HG03175 (cell line): ENCODE data around the gene SDHB.

Experiments
- ATAC-seq: cut with Tn5 transposase; IDR thresholded peaks from one replicate; pipeline ENCODE4 v1.9.1; 2021; ENCODE audit warnings: mild to moderate bottlenecking, moderate library complexity; ENCODE audit not compliant: unreplicated experiment

The SDHB gene

DNA sequence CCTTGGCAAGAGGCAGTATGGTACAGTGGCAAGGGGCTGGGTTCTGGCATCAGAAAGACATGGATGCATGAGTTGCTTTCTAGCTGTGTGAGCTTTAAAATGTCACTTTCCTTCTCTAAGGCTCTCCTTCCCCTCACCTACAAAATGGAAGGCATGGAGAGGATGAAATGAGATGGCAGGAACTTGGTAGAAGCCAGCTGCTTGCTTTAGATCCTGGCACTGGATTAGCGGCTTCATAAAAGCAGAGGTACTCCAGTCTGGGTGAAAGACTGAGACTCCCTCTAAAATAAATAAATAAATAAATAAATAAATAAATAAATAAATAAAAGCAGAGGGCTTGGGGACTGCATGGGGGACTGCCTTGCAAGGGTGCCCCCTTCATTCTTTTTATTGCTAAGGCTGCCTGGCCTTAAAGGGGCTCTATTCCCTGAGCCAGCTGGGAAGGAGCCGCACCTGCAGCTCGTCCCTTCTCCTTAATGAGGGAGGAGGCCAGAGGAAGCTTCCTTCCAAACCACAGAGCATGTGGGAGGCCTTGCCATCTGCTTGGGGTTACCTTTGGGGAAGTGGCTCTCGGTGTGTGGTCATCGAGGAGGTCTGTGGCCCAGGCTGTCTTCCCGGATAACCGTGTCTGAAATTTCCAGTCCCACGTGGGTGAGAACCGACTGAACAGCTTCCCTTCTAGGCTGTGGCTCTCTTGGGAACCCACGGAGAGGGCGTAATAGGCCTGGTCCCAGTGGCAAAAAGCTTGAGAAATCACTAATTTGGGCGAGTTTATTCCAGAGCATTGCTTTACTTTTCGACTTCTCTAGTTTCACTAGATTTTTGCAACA is 40.1 kb downstream of the SDHB start:
- no peak for ATAC-seq

GRCh38 chr1:17012775-17013490 is 40.9 kb downstream of the SDHB start:
- ATAC-seq: no peak

DNA sequence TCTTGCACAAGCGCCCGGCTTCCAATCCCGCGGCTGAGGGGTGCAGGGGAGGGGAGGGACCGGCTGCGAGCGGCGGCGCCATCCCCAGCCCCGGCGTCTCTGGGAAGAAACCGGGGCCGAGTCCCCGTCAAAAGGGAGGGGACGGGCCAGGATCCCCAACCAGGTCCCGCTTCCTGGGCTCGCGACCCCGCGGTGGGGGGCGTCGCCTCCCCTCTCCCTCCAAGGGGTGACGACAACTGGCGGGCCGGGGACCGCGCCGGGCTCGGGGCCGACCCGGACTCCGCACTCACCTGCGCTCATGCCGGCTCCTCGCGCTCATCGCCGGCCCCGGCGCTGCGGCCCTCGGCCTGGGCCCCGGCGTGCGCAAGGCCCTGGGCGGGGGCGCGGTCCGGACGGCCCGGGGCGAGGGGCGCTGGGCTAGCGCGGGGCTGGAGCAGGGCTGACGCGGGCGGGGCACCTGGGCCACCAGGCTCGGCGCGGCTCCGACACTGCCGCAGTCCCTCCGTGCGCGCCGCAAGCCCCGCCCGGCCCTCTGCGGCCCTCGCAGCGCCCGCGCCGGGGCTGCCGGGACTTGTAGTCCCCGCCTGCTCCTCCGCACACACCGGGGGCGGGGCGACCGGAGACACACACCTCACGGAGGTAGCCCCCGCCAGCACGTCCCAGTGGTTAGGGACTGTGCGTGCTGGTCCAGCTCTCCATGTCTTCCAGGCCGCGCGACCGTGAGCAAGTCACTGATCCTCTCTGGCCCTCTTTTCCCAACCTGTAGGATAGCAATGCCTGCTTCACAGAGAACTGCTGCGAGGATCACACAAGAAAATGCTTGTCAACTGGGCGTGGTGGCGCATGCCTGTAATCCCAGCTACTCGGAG is 42.2 kb downstream of the SDHB start, which contains the start of gene ATP13A2:
TSS of gene ATP13A2 (minus strand) at position 490 of the 869 bp plus-strand sequence. CDS start at position 300, 190 bp downstream.
- ATAC-seq: peak; percentile 90

GRCh38 chr1:17011092-17011438 is 42.8 kb downstream of the SDHB start:
- ATAC-seq: no peak

DNA sequence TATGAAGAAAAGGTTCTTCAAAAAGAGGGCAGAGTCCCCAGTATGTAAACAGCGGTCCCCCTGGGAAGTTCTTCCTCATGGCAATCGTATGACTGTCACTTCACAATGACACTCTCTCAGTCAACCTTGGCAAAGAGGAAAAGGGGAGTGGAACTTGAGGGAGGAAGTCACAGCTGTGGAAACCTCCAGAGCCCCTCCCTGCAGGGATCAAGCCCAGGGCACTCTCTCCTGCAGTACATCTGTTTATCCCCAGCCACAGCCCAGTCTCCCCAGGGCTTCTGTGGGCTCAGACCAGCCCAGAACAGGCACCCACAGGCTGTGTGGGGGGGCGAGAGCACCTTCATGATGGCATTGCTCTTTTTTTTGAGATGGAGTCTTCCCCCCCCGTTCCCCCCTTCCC is 44.1 kb downstream of the SDHB start:
- ATAC-seq: no peak

DNA sequence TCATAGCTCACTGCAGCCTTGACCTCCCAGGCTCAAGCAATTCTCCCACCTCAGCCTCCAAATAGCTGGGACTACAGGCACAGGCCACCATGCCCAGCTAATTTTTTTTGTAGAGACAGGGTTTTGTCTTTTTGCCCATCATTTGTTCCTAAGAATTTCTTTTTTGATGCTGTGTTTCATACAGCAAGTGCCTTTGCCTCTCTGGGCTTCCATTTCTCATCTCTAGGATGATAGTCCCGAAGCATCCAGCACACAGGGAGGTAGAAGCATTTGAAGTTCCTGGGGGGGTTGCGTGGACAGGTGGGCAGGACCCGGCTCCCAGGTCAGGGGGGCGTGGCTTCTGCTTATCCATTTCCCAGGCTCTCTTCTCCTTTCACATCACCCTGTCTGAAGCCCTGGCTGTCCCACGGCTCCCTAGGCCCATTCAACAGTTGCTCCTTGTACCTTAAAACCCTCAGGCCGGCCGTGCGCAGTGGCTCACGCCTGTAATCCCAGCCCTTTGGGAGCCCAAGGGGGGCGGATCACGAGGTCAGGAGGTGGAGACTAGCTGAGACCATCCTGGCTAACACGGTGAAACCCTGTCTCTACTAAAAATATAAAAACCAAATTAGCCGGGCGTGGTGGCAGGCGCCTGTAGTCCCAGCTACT is 45.5 kb downstream of the SDHB start:
- no peak for ATAC-seq

DNA sequence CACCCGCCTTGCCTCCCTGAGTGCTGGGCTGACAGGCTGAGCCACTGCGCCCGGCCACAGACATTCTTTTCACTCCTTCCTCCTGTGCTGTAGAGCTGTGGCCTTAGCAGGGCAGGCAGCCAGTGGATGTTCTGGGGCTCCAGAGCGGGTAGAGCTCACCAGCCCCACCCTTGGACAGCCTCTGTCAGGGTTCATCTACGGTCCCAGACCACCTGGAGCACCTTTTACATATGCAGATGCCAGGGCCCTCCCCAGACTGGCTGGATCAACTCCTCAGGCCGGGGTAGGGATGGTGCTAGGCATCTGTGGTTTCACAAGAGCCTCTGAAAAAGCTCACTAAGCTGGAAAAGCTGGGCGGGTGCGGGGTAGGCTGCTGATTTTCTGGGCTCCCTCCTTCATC is 46.7 kb downstream of the SDHB start:
- ATAC-seq: no peak

DNA sequence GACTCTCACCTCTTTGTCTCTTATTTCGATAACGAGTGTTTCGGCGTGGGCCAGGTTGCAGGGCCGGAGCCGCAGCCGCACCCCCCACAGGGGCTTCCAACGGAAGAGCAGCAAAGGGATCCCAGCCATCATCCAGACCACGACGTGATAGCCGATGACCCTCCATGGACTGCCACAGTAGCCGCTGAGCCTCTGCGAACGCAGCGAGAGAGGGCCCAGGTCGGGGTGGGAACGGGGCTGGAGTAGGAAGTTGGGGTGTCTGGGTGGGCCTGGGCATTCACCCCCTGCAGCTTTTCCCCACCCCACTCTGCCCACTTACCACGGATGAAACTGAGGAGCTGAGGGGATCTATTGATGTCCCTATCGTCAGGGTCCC is 48.5 kb downstream of the SDHB start:
- ATAC-seq: no peak

DNA sequence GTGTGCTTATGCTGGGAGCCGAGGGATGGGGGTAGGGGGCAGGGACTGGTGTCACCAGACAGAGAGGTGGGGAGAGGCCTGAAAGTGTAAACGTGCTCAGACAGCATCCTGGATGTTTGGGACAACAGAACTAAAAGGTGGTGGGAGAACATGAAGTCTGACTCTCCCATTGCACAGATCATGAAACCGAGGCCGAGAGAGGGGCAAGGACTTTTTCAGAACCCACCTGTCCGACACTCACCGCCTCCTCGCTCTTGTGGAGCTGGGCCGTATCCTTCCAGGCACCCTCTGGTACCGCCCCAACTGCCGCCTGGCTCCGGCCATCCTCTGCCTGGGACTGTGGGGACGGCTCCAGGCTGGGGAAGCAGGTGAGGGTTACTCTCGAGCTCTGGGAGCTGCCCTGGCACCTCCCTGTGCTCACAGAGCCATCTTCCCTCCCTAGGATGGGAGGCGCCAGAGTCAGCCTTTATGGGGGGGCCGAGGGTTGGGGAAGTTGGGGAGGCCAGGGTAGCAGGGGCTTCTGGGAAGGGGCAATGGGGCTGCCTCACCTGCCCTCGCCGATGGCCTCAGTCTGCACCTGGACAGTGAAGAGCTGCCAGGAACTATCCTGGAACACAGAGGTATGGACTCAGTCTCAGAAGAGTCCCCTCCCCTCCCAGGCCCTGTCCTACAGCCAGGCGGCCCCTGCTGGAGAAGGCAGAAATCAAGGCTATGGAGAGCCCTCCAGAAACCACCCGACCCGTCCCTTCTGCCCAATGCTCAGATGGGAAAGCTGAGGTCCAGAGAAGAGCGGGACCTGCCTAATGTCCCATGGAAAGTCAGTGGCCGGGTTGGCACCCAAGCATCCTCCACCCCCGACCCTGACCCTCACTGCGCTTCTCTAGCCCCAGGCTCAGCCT is 49.1 kb downstream of the SDHB start:
- no peak for ATAC-seq

DNA sequence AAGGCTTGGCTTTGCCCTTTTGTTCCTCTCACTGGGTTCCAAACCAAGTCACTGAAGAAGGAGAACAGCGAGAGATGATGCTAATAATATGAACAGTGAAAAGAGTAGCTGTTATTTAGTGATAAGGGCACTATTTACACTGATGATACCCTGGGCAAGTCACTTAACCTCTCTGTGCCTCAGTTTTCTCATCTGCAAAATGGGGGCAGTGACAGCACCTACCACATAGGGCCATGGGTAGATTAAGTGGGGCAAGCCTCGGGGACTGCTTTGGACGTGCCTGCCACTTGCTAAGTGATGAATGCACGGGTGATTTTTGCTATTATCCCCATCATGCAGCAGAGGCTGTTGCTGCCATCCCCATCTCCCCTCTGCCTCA is 51.3 kb downstream of the SDHB start:
- ATAC-seq: no peak

GRCh38 chr1:17001760-17002523 is 51.9 kb downstream of the SDHB start:
- ATAC-seq: no peak

- ATAC-seq: no peak
Measured at GRCh38 chr1:16999863-17000262, 54.0 kb downstream of the SDHB start.

DNA sequence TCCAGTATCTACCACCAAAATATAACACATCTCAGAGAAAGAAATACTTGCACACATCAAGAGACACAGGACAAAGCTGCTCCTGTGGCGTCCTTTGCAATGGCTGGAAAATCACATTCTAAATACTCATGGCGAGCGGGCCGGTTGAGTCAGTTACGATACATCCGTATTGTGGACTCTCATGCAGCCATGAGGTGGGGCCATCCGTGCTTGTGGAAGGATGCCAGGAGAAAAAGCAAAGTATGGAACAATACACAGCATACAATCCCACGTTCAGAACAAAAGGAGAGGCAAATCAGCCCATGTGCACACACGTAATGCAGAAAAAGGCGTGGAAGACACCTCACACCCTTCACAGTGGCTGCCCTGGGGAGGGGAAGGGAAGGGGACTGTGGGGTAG is 55.2 kb downstream of the SDHB start:
- no peak for ATAC-seq

DNA sequence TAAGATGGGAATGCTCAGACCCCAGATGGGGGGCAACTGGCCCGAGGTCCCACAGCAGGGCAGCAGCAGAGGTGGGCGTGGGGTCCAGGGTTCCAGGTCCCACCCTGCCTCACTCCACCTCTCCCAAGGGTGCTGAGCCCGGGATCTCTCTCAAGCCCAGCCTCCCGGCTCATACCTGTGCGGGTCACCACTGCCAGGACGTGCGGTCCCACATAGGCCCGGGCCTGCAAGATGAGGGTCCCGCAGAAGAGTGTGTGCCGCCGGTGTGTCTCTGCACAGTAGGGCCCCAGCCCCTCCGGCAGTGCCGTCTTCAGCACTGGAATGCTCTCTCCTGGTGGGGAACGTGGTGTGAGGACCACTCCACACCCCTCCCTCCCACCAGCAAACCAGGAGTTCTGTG is 57.0 kb downstream of the SDHB start:
- no peak for ATAC-seq

DNA sequence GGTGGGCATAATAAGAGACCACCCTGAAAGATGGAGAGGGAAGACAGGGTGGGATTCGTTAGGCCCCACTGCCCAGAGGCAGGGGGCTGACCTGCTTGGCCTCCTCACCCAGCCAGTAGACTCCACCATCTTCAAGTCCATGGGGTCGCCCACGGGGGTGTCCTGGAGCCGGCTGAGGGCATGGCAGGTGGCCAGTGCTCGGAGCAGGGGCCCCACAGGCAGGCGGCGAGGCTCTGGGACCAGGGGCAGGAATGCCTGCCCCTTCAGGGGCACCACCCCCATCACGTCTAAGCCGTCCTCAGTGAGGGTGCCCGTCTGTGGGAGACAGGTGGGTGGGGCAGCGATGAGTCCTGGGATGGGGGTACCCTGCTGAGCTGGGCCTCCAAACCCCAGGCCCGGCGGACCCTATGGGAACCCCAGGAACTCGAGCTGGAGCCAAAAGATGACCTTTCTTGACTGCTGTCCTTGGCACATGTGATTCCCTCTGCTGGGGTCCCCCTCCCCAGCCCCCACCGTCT is 60.3 kb downstream of the SDHB start:
- ATAC-seq: no peak

GRCh38 chr1:16992675-16993074 is 61.2 kb downstream of the SDHB start:
- no peak for ATAC-seq

GRCh38 chr1:16992102-16992501 is 61.7 kb downstream of the SDHB start:
- no peak for ATAC-seq

GRCh38 chr1:16991571-16991970 is 62.3 kb downstream of the SDHB start:
- no peak for ATAC-seq
